COLO829 (cell line): ENCODE results near the gene LOXL1.
A peak's percentile ranks its signal among the peaks of the same experiment; 100 is the strongest.

Experiments
- DNase-seq: peaks from one replicate; pipeline ENCODE4 v3.0.0; 2012; ENCODE audit warnings: low spot score

The LOXL1 gene

GRCh38 chr15:73994413-73994883 is 68.2 kb downstream of the LOXL1 start, which contains the start of gene PML:
Gene PML (plus strand): TSS chr15:73994716. CDS start chr15:73994813, 97 bp downstream.
- DNase-seq: peak; percentile 90

- DNase-seq: no peak
Measured at GRCh38 chr15:73994912-73995622, 68.8 kb downstream of the LOXL1 start.

- DNase-seq: no peak
Measured at GRCh38 chr15:73996267-73996666, 70.0 kb downstream of the LOXL1 start.

- no peak for DNase-seq
Measured at GRCh38 chr15:73996939-73997338, 70.7 kb downstream of the LOXL1 start.

GRCh38 chr15:73997986-73998385 is 71.7 kb downstream of the LOXL1 start:
- no peak for DNase-seq
